ENCODE measurements around the gene BTBD9. TPM values are rescaled to one million over a fixed set of nuclear protein-coding genes. Genes with fewer than 3 reads are reported as not detected.

BTBD9 gene
- total and polyA plus RNA-seq, 9 of the 15 experiments (the other 6 are each of a cell fraction or from before 2014, with no cell fraction given) = 0.08 to 1.6 (median 0.58) TPM

- 50% methylated on average over 2 of the region's 2 CpGs for WGBS (ENCODE audit: insufficient coverage, low coverage, missing lambda C conversion rate)
- H3K4me1 ChIP-seq (replicated peaks in 1 of 2; ENCODE audit: control insufficient read depth in 2 of 2, insufficient read depth in 2 of 2, low read length in 2 of 2) = no peaks in the 10 kb centered on the region
- no peak overlapping the region for H3K9ac ChIP-seq (ENCODE audit: insufficient read depth in 1 of 2, low read depth in 2 of 2, low read length in 2 of 2)
- H3K4me3 ChIP-seq = no peak overlapping the region
- POLR2A ChIA-PET = interaction anchor here (1.2 kb wide), 1 partner anchor 11 kb away, joined by 4 read pairs; no protein-coding TSS in a partner anchor
- no peaks in the 10 kb centered on the region for H3K9me1 ChIP-seq (ENCODE audit: control insufficient read depth, insufficient read depth, low read length)
- DNase-seq (ENCODE audit: extremely low read depth in 1 of 4, low spot score in 3 of 4) = no peak
- TF ChIP-seq, protein P1, sequence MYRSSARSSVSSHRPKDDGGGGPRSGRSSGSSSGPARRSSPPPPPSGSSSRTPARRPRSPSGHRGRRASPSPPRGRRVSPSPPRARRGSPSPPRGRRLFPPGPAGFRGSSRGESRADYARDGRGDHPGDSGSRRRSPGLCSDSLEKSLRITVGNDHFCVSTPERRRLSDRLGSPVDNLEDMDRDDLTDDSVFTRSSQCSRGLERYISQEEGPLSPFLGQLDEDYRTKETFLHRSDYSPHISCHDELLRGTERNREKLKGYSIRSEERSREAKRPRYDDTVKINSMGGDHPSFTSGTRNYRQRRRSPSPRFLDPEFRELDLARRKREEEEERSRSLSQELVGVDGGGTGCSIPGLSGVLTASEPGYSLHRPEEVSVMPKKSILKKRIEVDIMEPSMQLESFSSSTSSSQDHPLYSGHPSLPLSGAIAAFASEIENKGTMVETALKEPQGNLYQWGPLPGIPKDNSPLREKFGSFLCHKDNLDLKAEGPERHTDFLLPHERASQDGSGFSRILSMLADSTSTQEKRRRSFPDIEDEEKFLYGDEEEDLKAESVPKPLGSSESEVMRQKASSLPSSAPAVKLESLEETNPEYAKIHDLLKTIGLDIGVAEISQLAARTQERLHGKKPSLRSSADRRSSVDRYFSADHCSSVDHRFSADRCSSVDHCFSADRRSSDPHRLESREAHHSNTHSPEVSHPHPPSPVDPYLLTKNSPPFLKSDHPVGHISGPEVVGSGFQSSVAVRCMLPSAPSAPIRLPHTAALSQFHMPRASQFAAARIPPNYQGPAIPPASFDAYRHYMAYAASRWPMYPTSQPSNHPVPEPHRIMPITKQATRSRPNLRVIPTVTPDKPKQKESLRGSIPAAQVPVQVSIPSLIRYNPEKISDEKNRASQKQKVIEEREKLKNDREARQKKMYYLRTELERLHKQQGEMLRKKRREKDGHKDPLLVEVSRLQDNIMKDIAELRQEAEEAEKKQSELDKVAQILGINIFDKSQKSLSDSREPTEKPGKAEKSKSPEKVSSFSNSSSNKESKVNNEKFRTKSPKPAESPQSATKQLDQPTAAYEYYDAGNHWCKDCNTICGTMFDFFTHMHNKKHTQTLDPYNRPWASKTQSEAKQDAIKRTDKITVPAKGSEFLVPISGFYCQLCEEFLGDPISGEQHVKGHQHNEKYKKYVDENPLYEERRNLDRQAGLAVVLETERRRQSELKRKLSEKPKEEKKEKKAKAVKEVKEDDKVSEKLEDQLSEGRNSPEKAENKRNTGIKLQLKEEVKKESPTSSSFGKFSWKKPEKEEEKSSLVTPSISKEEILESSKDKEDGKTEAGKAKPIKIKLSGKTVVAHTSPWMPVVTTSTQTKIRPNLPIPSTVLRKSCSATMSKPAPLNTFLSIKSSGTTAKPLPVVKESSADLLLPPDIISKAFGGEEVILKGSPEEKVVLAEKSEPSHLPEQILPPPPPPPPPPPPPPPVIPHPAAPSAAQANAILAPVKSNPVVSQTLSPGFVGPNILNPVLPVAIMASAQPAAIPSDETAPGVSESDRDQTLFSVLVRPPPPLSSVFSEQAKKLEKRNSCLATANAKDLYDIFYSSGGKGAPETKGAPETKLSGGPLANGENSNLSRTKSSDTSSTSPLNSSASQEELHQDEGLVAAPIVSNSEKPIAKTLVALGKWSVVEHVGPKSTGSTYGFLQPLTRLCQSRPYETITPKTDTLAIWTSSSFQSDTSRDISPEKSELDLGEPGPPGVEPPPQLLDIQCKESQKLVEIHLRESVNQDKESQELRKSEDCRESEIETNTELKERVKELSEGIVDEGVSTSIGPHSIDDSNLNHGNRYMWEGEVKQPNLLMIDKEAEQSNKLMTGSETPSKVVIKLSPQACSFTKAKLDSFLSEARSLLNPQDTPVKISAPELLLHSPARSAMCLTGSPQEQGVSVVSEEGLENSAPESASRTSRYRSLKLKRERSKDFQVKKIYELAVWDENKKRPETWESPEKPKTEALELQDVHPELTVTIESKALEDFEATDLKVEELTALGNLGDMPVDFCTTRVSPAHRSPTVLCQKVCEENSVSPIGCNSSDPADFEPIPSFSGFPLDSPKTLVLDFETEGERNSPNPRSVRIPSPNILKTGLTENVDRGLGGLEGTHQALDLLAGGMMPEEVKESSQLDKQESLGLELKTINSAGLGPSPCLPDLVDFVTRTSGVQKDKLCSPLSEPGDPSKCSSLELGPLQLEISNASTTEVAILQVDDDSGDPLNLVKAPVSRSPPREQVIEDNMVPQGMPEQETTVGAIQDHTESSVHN (IDR thresholded peaks at IDR 0.05; ENCODE audit: borderline replicate concordance in 1 of 2, low read depth in 1 of 2) = no peak
- TF ChIP-seq CEBPG (CRISPR knock-in tag; IDR thresholded peaks at IDR 0.05) (no peak), CEBPG (tag; conservative IDR thresholded peaks at IDR 0.05 in 1 of 2, IDR thresholded peaks at IDR 0.05 in 1 of 2) (peak; percentile 9 to 32; a peak in 1 of 4 replicates)
- BruUV-seq (replicated peaks) = no TSS peak
- no peak overlapping the region for H2AFZ ChIP-seq (ENCODE audit: low read depth, low read length)
- no peak overlapping the region for H3K4me2 ChIP-seq (ENCODE audit: insufficient read depth, low read length)
- no peak overlapping the region for H3K27ac ChIP-seq (ENCODE audit: extremely low read depth, low read depth, low read length)
- no peaks in the 10 kb centered on the region for H3K36me3 ChIP-seq (ENCODE audit: control insufficient read depth, insufficient read depth, low read length)
- CTCF ChIA-PET (ENCODE audit: low intra/inter-chr PET ratio) = no interaction called here
- intact Hi-C loops (cut with micrococcal nuclease) = no loop called here
- ATAC-seq = no peak
- FAIRE-seq = no peak
- no peaks in the 10 kb centered on the region for H3K79me2 ChIP-seq (ENCODE audit: control insufficient read depth, insufficient read depth, low read length)
- H4K20me1 ChIP-seq (replicated peaks; ENCODE audit: control insufficient read depth, insufficient read depth, low read length) = no peaks in the 10 kb centered on the region
- H3K9me3 ChIP-seq (replicated peaks; ENCODE audit: control insufficient read depth, insufficient read depth, low read depth, low read length) = no peaks in the 10 kb centered on the region
- peaks cover 10 to 11% of the 10 kb centered on the region in 2 experiments; a peak in 3 of 5 replicates for H3K27me3 ChIP-seq (ENCODE audit: control insufficient read depth in 2 of 2, insufficient read depth in 2 of 2, low read length in 2 of 2)
- in situ Hi-C loops (cut with MboI) = no loop called here
Observed at GRCh38 chr6:38588631-38589366, 50.9 kb downstream of the BTBD9 start.
